Upper lobe of left lung (tissue), 4 donors: Measurements from ENCODE around the gene CAGE1.

Experiments used
- POLR2AphosphoS5 ChIP-seq, 2 donors: sonication (generic); formaldehyde crosslinking; IDR thresholded peaks; one replicate each; pipeline ENCODE4 v1.5.1; 2017; ENCODE audit warnings: antibody characterized with exemption in 2 of 2
- TF ChIP-seq, protein P1 (sequence below), 6 experiments: fragments of 450-650 bp in 4 of 6; fragments of 200-600 bp in 2 of 6; sonication (generic) in 2 of 6; IDR thresholded peaks; one replicate each; pipeline ENCODE4 v1.5.1; 2016 to 2019; ENCODE audit warnings: antibody characterized with exemption in 6 of 6

DNA sequence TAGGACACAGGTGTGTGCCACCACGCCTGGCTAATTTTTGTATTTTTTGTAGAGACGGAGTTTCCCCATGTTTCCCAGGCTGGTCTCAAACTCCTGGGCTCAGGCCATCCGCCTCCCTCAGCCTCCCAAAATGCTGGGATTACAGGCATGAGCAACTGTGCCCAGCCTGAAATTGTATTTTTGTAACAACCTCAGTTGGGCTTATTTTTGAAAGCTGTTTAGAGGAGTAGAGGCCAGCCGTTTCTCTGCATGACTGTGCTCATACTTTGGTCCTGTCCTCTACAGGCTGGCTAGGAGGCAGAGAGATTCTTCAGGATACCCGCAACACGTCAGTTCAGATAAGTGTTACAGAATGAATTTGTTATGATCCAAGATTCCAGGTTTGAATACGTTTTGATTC lies 22.1 kb downstream of the CAGE1 start:
- TF ChIP-seq, protein P1, sequence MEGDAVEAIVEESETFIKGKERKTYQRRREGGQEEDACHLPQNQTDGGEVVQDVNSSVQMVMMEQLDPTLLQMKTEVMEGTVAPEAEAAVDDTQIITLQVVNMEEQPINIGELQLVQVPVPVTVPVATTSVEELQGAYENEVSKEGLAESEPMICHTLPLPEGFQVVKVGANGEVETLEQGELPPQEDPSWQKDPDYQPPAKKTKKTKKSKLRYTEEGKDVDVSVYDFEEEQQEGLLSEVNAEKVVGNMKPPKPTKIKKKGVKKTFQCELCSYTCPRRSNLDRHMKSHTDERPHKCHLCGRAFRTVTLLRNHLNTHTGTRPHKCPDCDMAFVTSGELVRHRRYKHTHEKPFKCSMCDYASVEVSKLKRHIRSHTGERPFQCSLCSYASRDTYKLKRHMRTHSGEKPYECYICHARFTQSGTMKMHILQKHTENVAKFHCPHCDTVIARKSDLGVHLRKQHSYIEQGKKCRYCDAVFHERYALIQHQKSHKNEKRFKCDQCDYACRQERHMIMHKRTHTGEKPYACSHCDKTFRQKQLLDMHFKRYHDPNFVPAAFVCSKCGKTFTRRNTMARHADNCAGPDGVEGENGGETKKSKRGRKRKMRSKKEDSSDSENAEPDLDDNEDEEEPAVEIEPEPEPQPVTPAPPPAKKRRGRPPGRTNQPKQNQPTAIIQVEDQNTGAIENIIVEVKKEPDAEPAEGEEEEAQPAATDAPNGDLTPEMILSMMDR (IDR thresholded peaks at IDR 0.05): no peak
- no peak for TF ChIP-seq POLR2AphosphoS5 (IDR thresholded peaks at IDR 0.05)
